Panc1 (cell line): ENCODE data around the gene ST8SIA6. TPM values are rescaled to one million over a fixed set of nuclear protein-coding genes. Genes with fewer than 3 reads are reported as not detected.

Experiments used
- ATAC-seq: fragments of 200-7000 bp; cut with Tn5 transposase; 2 replicates; pipeline ENCODE4 v1.9.1; 2020; ENCODE audit warnings: mild to moderate bottlenecking, moderate library complexity
- BruUV-seq: library from RNA; stranded (reverse); fragments of 400-500 nt; replicated peaks from 2 replicates; lab custom pipeline; 2021; lab: Mats Ljungman, UMichigan
- CTCF ChIA-PET: fragments of 300-600 bp; sonication (Branson Sonifier 250); formaldehyde crosslinking; loops from one replicate; lab custom pipeline; 2022; ENCODE audit warnings: antibody characterized with exemption; lab: Charles Lee
- POLR2A ChIA-PET: fragments of 300-600 bp; sonication (Branson Sonifier 250); formaldehyde crosslinking; loops from one replicate; lab custom pipeline; 2022; ENCODE audit warnings: antibody characterized with exemption; lab: Charles Lee
- DNase-seq: peaks from one replicate; pipeline ENCODE4 v3.0.0-alpha.2; 2010; ENCODE audit warnings: low read depth, low spot score
- H3K27ac ChIP-seq: 2 replicates; pipeline ENCODE4 v1.5.1; 2011; ENCODE audit warnings: mild to moderate bottlenecking, low read length, inconsistent platforms
- H3K27me3 ChIP-seq: fragments of 200-500 bp; sonication (Bioruptor generic); 2 replicates; pipeline ENCODE4 v1.6.0; 2014; ENCODE audit warnings: low read length, inconsistent platforms; ENCODE audit not compliant: control insufficient read depth, insufficient read depth
- H3K36me3 ChIP-seq: fragments of 200-500 bp; sonication (Bioruptor generic); 2 replicates; pipeline ENCODE4 v1.5.1; 2014; ENCODE audit warnings: inconsistent platforms, mild to moderate bottlenecking, low read length, moderate library complexity; ENCODE audit not compliant: control insufficient read depth, insufficient read depth
- H3K4me1 ChIP-seq: 2 replicates; pipeline ENCODE4 v1.5.1; 2011; ENCODE audit warnings: inconsistent platforms, mild to moderate bottlenecking, low read length, moderate library complexity; ENCODE audit not compliant: control insufficient read depth, insufficient read depth
- H3K4me3 ChIP-seq, 2 experiments: 2 replicates each; pipeline ENCODE4 v1.5.1; 2011 to 2012; ENCODE audit warnings: low read depth in 2 of 2, low read length in 2 of 2, mild to moderate bottlenecking in 2 of 2, inconsistent platforms in 1 of 2, moderate library complexity in 1 of 2
- H3K9me3 ChIP-seq: fragments of 200-500 bp; sonication (Bioruptor generic); 2 replicates; pipeline ENCODE4 v1.5.1; 2014; ENCODE audit warnings: low read depth, mild to moderate bottlenecking, inconsistent platforms, low read length, moderate library complexity; ENCODE audit not compliant: control insufficient read depth, insufficient read depth
- POLR2AphosphoS5 ChIP-seq: IDR thresholded peaks from 2 replicates; pipeline ENCODE4 v1.6.1; 2012; ENCODE audit warnings: mild to moderate bottlenecking, low read depth, low read length, moderate library complexity
- SIN3A ChIP-seq: IDR thresholded peaks from 2 replicates; pipeline ENCODE4 v1.6.1; 2012; ENCODE audit warnings: low read depth, mild to moderate bottlenecking, low read length, moderate library complexity, borderline replicate concordance; ENCODE audit not compliant: insufficient read depth
- TCF7L2 ChIP-seq: IDR thresholded peaks from 2 replicates; pipeline ENCODE4 v1.6.1; 2011; ENCODE audit warnings: mild to moderate bottlenecking, low read depth, low read length, inconsistent platforms
- in situ Hi-C: cut with HindIII; loops from 2 replicates; pipeline ENCODE4 v1.10.0; 2016; ENCODE audit warnings: low sequenced_read_pairs, low pct_unique_long_range_greater_than_20kb
- intact Hi-C: fragments of 100-400 bp; cut with micrococcal nuclease; formaldehyde crosslinking; loops from one replicate; pipeline ENCODE4 v1.10.0; 2022; ENCODE audit not compliant: unreplicated experiment
- total RNA-seq: library from RNA; stranded (reverse); gene quantifications from one replicate; pipeline ENCODE4 v1.2.1, GENCODE V29; 2021; ENCODE audit not compliant: unreplicated experiment
- TF ChIP-seq, protein P1 (sequence below), 2 experiments: IDR thresholded peaks; 2 replicates each; pipeline ENCODE4 v1.6.1; 2011 to 2012; ENCODE audit warnings: low read depth in 2 of 2, control low read depth in 1 of 2, low read length in 1 of 2, mild to moderate bottlenecking in 1 of 2, moderate library complexity in 1 of 2; ENCODE audit not compliant: insufficient read depth in 1 of 2
- TF ChIP-seq, protein P2 (sequence below): fragments of 450-650 bp; IDR thresholded peaks from 2 replicates; pipeline ENCODE4 v1.5.1; 2017; ENCODE audit warnings: mild to moderate bottlenecking

ST8SIA6 gene
- total RNA-seq, 1 experiment from 2014 or later, result 0.82 TPM

DNA sequence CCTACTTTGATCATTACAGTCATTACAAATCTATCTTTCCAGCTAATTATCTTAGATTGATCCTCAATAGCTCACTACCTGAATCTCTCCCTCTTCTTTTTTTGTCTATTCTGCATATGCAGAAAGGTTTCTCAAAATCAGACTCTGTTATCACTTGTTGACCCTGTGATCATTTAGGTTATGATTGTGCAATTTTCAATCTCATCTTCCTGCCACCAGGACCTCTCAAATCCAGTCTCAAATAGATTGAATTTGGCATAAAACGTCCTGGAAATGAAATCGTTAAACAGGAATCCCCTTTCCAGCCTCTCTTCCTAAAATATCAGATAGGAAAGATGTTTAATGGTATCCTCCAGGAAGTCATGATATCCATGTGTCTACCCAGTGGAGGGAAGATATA, 96.6 kb downstream of the ST8SIA6 start:
- in situ Hi-C loops (no loop called here), intact Hi-C loops (no loop called here)
- no peak overlapping the region for H3K4me3 ChIP-seq
- BruUV-seq, result no TSS peak
- POLR2A ChIA-PET, result no interaction called here
- H3K36me3 ChIP-seq, result no peaks in the 10 kb centered on the region
- TF ChIP-seq POLR2AphosphoS5, result no peak
- no peak for TF ChIP-seq SIN3A
- TF ChIP-seq TCF7L2, result no peak
- TF ChIP-seq, protein P1, sequence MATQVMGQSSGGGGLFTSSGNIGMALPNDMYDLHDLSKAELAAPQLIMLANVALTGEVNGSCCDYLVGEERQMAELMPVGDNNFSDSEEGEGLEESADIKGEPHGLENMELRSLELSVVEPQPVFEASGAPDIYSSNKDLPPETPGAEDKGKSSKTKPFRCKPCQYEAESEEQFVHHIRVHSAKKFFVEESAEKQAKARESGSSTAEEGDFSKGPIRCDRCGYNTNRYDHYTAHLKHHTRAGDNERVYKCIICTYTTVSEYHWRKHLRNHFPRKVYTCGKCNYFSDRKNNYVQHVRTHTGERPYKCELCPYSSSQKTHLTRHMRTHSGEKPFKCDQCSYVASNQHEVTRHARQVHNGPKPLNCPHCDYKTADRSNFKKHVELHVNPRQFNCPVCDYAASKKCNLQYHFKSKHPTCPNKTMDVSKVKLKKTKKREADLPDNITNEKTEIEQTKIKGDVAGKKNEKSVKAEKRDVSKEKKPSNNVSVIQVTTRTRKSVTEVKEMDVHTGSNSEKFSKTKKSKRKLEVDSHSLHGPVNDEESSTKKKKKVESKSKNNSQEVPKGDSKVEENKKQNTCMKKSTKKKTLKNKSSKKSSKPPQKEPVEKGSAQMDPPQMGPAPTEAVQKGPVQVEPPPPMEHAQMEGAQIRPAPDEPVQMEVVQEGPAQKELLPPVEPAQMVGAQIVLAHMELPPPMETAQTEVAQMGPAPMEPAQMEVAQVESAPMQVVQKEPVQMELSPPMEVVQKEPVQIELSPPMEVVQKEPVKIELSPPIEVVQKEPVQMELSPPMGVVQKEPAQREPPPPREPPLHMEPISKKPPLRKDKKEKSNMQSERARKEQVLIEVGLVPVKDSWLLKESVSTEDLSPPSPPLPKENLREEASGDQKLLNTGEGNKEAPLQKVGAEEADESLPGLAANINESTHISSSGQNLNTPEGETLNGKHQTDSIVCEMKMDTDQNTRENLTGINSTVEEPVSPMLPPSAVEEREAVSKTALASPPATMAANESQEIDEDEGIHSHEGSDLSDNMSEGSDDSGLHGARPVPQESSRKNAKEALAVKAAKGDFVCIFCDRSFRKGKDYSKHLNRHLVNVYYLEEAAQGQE (IDR thresholded peaks at IDR 0.05; ENCODE audit: insufficient read depth in 1 of 2, low read depth in 2 of 2, low read length in 1 of 2), result no peak
- TF ChIP-seq, protein P2, sequence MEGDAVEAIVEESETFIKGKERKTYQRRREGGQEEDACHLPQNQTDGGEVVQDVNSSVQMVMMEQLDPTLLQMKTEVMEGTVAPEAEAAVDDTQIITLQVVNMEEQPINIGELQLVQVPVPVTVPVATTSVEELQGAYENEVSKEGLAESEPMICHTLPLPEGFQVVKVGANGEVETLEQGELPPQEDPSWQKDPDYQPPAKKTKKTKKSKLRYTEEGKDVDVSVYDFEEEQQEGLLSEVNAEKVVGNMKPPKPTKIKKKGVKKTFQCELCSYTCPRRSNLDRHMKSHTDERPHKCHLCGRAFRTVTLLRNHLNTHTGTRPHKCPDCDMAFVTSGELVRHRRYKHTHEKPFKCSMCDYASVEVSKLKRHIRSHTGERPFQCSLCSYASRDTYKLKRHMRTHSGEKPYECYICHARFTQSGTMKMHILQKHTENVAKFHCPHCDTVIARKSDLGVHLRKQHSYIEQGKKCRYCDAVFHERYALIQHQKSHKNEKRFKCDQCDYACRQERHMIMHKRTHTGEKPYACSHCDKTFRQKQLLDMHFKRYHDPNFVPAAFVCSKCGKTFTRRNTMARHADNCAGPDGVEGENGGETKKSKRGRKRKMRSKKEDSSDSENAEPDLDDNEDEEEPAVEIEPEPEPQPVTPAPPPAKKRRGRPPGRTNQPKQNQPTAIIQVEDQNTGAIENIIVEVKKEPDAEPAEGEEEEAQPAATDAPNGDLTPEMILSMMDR, result no peak
- no peak overlapping the region for H3K27ac ChIP-seq
- ATAC-seq (no peak), DNase-seq (no peak)
- H3K27me3 ChIP-seq, result no peaks in the 10 kb centered on the region
- H3K4me1 ChIP-seq, result no peaks in the 10 kb centered on the region
- no peaks in the 10 kb centered on the region for H3K9me3 ChIP-seq
- CTCF ChIA-PET, result no interaction called here

DNA sequence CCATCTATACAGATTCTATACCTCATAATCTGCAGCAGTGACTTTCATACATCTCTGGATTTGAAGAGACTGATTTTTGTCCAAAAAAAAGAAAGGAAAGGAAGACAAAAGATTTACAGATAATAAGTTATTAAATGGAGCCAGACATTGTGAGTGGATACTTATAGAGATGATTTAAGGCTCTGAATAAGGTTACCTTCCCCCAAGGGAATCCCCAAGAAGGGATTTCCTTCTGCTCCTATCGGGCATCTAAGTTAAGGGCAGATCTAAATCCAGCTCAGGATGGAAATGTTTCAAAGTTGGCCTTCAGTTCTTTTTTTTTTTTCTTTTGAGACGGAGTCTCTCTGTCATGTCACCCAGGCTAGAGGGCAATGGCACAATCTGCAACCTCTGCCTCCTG, 97.6 kb downstream of the ST8SIA6 start:
- ChIA-PET POLR2A (no interaction called here), CTCF (no interaction called here)
- ATAC-seq, result no peak

More for the DNA sequence above, 97.6 kb downstream of the ST8SIA6 start:
- Histone ChIP-seq H3K4me1 (no peaks in the 10 kb centered on the region), H3K27ac (no peak overlapping the region), H3K27me3 (no peaks in the 10 kb centered on the region), H3K4me3 (no peak overlapping the region), H3K36me3 (no peaks in the 10 kb centered on the region), H3K9me3 (no peaks in the 10 kb centered on the region)
- in situ Hi-C loops, result no loop called here
- no TSS peak for BruUV-seq
- no peak for TF ChIP-seq SIN3A
- no peak for TF ChIP-seq POLR2AphosphoS5
- TF ChIP-seq, protein P1 (IDR thresholded peaks at IDR 0.05; ENCODE audit: insufficient read depth in 1 of 2, low read depth in 2 of 2, low read length in 1 of 2), result no peak
- TF ChIP-seq TCF7L2, result no peak
- TF ChIP-seq, protein P2, result no peak
- DNase-seq, result no peak
- intact Hi-C loops, result no loop called here
